CD4-positive, alpha-beta T cell (primary cell): Measurements from ENCODE around the gene WDR76. TPM values are rescaled to one million over a fixed set of nuclear protein-coding genes. Genes with fewer than 3 reads are reported as not detected.

Source experiments
- ATAC-seq: fragments of 200-7000 bp; cut with Tn5 transposase; one replicate; pipeline ENCODE4 v1.10.0; 2022; ENCODE audit warnings: mild to moderate bottlenecking; ENCODE audit not compliant: poor library complexity
- CTCF ChIA-PET: fragments of 350-600 bp; sonication (Branson Sonifier 250); formaldehyde crosslinking; loops from one replicate; lab custom pipeline; 2021; ENCODE audit warnings: antibody characterized with exemption, inconsistent platforms; lab: Charles Lee
- POLR2A ChIA-PET: fragments of 350-600 bp; sonication (Branson Sonifier 250); formaldehyde crosslinking; loops from one replicate; lab custom pipeline; 2021; ENCODE audit warnings: antibody characterized with exemption, inconsistent platforms; lab: Charles Lee
- DNase-seq, 14 experiments: peaks; one replicate each; pipeline ENCODE4 v3.0.0-alpha.2; 2013 to 2020; ENCODE audit warnings: mixed read lengths in 2 of 14
- H3K27ac ChIP-seq, 2 donors: one replicate each; pipeline versions ENCODE4 v1.5.1 to v1.7.0; 2013; ENCODE audit warnings: low read length in 2 of 2, low read depth in 1 of 2, mild to moderate bottlenecking in 1 of 2
- H3K27me3 ChIP-seq, 2 experiments: 1 replicate in 1 of 2; 2 replicates in 1 of 2; pipeline versions ENCODE4 v1.6.1 to v1.7.0; 2013; ENCODE audit warnings: low read length in 2 of 2, control low read depth in 1 of 2, mild to moderate bottlenecking in 1 of 2, moderate library complexity in 1 of 2; ENCODE audit not compliant: insufficient read depth in 2 of 2, control insufficient read depth in 1 of 2
- H3K36me3 ChIP-seq: one replicate; pipeline ENCODE4 v1.6.1; 2013; ENCODE audit warnings: low read length, control low read depth; ENCODE audit not compliant: insufficient read depth
- H3K4me1 ChIP-seq: one replicate; pipeline ENCODE4 v1.6.1; 2013; ENCODE audit warnings: low read length, control low read depth; ENCODE audit not compliant: insufficient read depth
- H3K4me3 ChIP-seq: one replicate; pipeline ENCODE4 v1.5.1; 2013; ENCODE audit warnings: mild to moderate bottlenecking, low read length, moderate library complexity
- H3K9me3 ChIP-seq, 2 experiments: 1 replicate in 1 of 2; 2 replicates in 1 of 2; pipeline versions ENCODE4 v1.6.1 to v1.7.0; 2013; ENCODE audit warnings: low read length in 2 of 2, mild to moderate bottlenecking in 2 of 2, control low read depth in 1 of 2, moderate library complexity in 1 of 2; ENCODE audit not compliant: control insufficient read depth in 1 of 2, insufficient read depth in 1 of 2
- H3K27ac Mint-ChIP-seq: one replicate; pipeline ENCODE4 v1.8.0; 2020; ENCODE audit warnings: mixed read lengths
- H3K27me3 Mint-ChIP-seq: one replicate; pipeline ENCODE4 v1.8.0; 2021; ENCODE audit warnings: mixed read lengths
- H3K36me3 Mint-ChIP-seq: one replicate; pipeline ENCODE4 v1.8.0; 2021; ENCODE audit warnings: low read depth, mixed read lengths
- H3K4me1 Mint-ChIP-seq: one replicate; pipeline ENCODE4 v1.8.0; 2021; ENCODE audit warnings: low read depth, mixed read lengths
- H3K4me3 Mint-ChIP-seq: one replicate; pipeline ENCODE4 v1.8.0; 2020; ENCODE audit warnings: mild to moderate bottlenecking, mixed read lengths
- H3K9me3 Mint-ChIP-seq: one replicate; pipeline ENCODE4 v1.8.0; 2020; ENCODE audit warnings: mixed read lengths
- CTCF ChIP-seq: fragments of 200-600 bp; IDR thresholded peaks from one replicate; pipeline ENCODE4 v1.8.0; 2022; ENCODE audit warnings: antibody characterized with exemption, mild to moderate bottlenecking
- intact Hi-C, 2 experiments: fragments of 100-400 bp; cut with DNase I in 1 of 2; cut with micrococcal nuclease in 1 of 2; formaldehyde crosslinking; loops; one replicate each; pipeline versions ENCODE4 v1.15.1 to v1.9.0; 2023 to 2025; cut with DNase I, micrococcal nuclease
- total RNA-seq, 174 experiments: library from RNA in 2 of 174; stranded (reverse) in 2 of 174; gene quantifications; one replicate each; pipeline ENCODE4 v1.2.3 and lab custom pipeline; 2021 to 2026

WDR76 gene
- total RNA-seq, 2 experiments from 2014 or later: 7.0 to 8.6 TPM

- Mint-ChIP-seq H3K27ac (no peak overlapping the region), H3K4me1 (peaks cover 4% of the 10 kb centered on the region), H3K36me3 (no peaks in the 10 kb centered on the region), H3K27me3 (no peaks in the 10 kb centered on the region), H3K4me3 (no peak overlapping the region), H3K9me3 (no peaks in the 10 kb centered on the region)
- ChIA-PET CTCF (no interaction called here), POLR2A (no interaction called here)
- no peak for TF ChIP-seq CTCF
- no peak overlapping the region for H3K27ac ChIP-seq
- ATAC-seq (no peak), DNase-seq (no peak)
- intact Hi-C loops: loop anchor here in 1 of 2 experiments (10.0 kb wide), 1 partner anchor 156 kb away; no protein-coding TSS in a partner anchor
- H3K9me3 ChIP-seq: no peaks in the 10 kb centered on the region
- no peaks in the 10 kb centered on the region for H3K27me3 ChIP-seq
- no peak overlapping the region for H3K4me3 ChIP-seq
- H3K36me3 ChIP-seq: no peaks in the 10 kb centered on the region
- peaks cover 9% of the 10 kb centered on the region for H3K4me1 ChIP-seq
Observed at GRCh38 chr15:43908516-43909050, 81.8 kb downstream of the WDR76 start.

- DNase-seq (no peak), ATAC-seq (no peak)
- H3K9me3 ChIP-seq: no peaks in the 10 kb centered on the region
- ChIA-PET POLR2A (no interaction called here), CTCF (no interaction called here)
- H3K36me3 ChIP-seq: no peaks in the 10 kb centered on the region
- H3K4me1 ChIP-seq: no peaks in the 10 kb centered on the region
- H3K36me3 Mint-ChIP-seq: no peaks in the 10 kb centered on the region
- intact Hi-C loops: no loop called here
- H3K27me3 Mint-ChIP-seq: no peaks in the 10 kb centered on the region
- H3K4me3 ChIP-seq: no peak overlapping the region
- TF ChIP-seq CTCF: no peak
- no peaks in the 10 kb centered on the region for H3K4me1 Mint-ChIP-seq
- no peaks in the 10 kb centered on the region for H3K27me3 ChIP-seq
- H3K4me3 Mint-ChIP-seq: no peak overlapping the region
- no peaks in the 10 kb centered on the region for H3K9me3 Mint-ChIP-seq
- no peak overlapping the region for H3K27ac ChIP-seq
- no peak overlapping the region for H3K27ac Mint-ChIP-seq
Observed at GRCh38 chr15:43911235-43911781, 84.5 kb downstream of the WDR76 start.

GRCh38 chr15:43912208-43912607 lies 85.4 kb downstream of the WDR76 start:
- H3K36me3 ChIP-seq: no peaks in the 10 kb centered on the region
- no peak for ATAC-seq
- intact Hi-C loops: no loop called here
- H3K27me3 ChIP-seq: no peaks in the 10 kb centered on the region
- H3K4me1 Mint-ChIP-seq: no peaks in the 10 kb centered on the region
- no peak for TF ChIP-seq CTCF
- no peaks in the 10 kb centered on the region for H3K9me3 ChIP-seq
- no peaks in the 10 kb centered on the region for H3K4me1 ChIP-seq
- no peaks in the 10 kb centered on the region for H3K36me3 Mint-ChIP-seq
- DNase-seq: no peak
- CTCF ChIA-PET: no interaction called here
- H3K4me3 ChIP-seq: no peak overlapping the region
- H3K27me3 Mint-ChIP-seq: no peaks in the 10 kb centered on the region
- H3K4me3 Mint-ChIP-seq: no peak overlapping the region
- H3K27ac Mint-ChIP-seq: no peak overlapping the region
- H3K27ac ChIP-seq: no peak overlapping the region
- no peaks in the 10 kb centered on the region for H3K9me3 Mint-ChIP-seq
- POLR2A ChIA-PET: no interaction called here
